CD4-positive, alpha-beta T cell treated with Interleukin-15 for 1 hour (primary cell): ENCODE data around the gene PTK7.
"Not testable (repeated sequence)": the region's sequence is repeated elsewhere in the genome, so short reads cannot be mapped to it uniquely, and the experiment has no call there.

ENCODE experiments used
- DNase-seq: peaks from one replicate; pipeline ENCODE4 v3.0.0-alpha.2; 2020

PTK7 gene

GRCh38 chr6:43055966-43056365 is 20.1 kb upstream of the PTK7 start:
- no peak for DNase-seq

DNA sequence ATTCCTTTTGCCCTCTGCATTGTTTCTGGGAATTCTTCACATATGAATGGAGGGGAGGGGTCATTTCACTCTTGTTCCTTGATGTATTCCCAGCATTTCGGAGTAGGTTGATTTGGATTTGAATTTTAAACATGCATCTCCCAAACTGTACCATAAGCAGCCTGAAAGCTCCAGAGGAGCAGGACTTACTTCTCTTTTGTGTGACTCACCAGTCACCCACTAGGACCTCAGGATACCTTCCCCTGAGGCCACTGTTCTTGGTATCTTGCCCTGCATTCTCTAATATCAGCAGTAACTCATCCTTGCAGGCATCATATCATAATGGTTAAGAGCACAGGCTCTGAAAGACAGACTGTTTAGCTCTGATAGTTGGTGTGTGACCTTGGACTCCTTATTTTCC is 17.6 kb upstream of the PTK7 start:
- DNase-seq: no peak

DNA sequence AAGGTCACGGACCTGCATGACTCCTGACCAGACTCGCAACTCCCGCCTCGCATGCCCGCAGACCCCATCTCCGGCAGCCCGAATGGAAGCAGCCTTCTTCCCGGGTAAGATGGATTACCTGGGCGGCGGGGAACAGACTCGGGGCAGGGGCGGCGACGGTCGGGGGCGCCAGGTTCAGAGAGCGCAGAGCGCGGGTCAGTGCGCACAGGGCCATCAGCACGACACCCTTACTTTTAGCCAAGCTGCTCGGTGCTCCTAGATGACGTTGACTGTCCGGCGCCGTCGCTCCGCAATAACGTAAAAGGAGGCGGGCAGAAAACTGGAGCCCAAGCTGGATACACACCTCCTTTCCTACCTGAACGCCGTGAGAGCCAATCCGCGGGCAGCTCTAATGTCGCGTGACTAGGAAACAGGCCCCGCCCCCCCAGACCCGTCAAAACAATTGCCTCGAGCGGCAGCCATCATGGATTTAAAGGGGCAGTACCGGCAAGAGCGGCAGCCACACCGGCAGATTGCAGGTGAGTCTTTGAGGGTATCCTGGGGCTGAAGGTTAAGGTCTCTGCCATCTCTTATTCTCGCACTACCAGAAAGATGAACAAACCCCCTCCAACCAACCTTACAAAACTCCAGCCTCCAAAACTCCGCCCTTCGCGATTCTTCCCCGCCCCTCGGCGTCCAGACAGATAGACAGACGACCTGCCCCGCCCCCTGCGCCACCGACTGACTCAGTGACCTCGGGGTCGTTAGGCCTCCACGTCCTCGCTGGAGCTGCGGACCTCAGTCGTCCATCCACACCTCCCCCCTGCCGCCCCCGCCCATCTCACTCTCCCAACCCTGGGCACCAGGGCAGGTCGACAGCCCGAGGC is 16.7 kb upstream of the PTK7 start, which contains the start of the genes KLC4 and MRPL2:
TSS of gene KLC4 (plus strand) at position 464 of the 866 bp plus-strand sequence. CDS start 1,705 bp downstream, outside the sequence.
TSS of gene MRPL2 (minus strand) at position 267 of the 866 bp plus-strand sequence. CDS start at position 214, 53 bp downstream.
- peak; percentile 98 for DNase-seq

GRCh38 chr6:43060034-43060754 is 15.9 kb upstream of the PTK7 start:
- no peak for DNase-seq

- DNase-seq: no peak
Observed at GRCh38 chr6:43060755-43061633, 15.1 kb upstream of the PTK7 start.

- DNase-seq: no peak
Observed at GRCh38 chr6:43061861-43062260, 14.3 kb upstream of the PTK7 start.

- no peak for DNase-seq
Observed at GRCh38 chr6:43062818-43063217, 13.3 kb upstream of the PTK7 start.

DNA sequence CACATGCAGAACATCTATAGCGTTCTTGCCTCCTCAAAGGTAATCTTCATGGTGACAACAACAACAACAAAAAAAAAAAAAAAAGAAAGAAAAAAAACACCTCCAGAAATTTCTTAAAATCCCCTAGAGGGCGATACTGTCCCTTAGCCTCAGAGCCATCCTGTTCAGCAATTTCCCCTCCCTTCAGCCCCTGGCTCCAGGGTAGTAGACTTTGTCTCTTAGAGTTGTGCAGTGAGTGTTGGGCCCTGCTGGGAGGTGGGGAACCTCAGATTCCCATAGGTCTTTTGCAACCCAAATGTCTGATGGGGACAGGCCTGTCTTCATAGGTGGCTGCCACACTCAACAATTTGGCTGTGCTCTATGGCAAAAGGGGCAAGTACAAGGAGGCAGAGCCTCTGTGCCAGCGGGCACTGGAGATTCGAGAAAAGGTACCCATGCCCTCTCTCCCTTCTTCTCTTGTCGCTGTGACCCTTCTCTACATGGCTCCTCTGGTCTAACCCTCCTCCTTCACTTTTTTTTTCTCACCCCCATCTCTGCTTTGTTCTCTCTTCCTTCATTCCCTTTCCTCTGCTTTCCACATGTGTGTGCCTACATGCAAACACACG is 6.0 kb upstream of the PTK7 start:
- no peak for DNase-seq

GRCh38 chr6:43074847-43075669 is 1.1 kb upstream of the PTK7 start:
- no peak for DNase-seq

GRCh38 chr6:43076464-43077332 is 584 bp downstream of the PTK7 start:
- no peak for DNase-seq

- DNase-seq: no peak
Observed at GRCh38 chr6:43077333-43077809, 1.3 kb downstream of the PTK7 start.

DNA sequence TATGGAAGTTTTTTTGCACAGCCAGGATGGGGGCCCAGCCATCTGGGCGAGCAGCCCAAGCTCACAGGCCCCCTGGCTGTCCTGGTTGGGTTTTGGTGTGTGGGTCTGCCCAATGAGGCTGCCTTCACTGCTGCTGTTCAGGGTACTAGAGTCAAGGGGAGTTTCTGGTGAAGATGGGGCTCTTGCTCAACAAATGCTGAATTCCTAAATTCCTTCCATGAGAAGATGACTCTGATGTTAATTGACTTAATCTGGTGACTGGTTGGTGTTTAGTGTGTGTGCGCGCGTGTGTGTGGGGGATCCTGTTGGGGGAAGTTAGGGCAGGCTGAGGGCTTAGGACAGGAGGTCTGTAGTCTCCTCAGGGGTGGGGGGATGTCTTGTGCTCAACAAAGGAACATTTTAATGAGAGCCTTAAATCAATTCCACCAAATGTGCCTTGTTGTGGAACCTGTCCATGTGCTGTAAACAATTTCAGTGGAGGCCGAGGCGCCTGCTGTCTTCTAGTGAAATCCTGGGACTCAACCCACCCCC is 1.9 kb downstream of the PTK7 start:
- no peak for DNase-seq

GRCh38 chr6:43078691-43079090 is 2.6 kb downstream of the PTK7 start:
- no peak for DNase-seq

DNA sequence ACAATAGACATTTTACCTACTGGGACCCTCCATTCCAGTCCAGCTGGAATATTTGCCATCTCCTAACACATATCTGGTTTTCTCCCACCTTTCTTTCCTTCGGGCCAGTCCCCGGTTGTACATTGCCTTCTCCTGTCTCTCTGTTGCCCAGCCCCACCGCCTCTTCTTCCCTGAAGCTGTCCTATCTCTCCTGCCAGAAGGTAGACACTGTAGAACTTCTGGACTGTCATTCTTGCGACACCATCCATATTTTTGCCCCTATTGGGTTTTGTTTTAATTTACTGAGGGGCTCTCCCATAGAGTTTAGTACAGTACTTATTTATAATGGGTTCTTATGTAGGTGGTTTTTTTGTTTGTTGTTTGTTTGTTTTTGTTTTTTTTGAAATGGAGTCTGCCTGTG is 4.9 kb downstream of the PTK7 start:
- DNase-seq: no peak

DNA sequence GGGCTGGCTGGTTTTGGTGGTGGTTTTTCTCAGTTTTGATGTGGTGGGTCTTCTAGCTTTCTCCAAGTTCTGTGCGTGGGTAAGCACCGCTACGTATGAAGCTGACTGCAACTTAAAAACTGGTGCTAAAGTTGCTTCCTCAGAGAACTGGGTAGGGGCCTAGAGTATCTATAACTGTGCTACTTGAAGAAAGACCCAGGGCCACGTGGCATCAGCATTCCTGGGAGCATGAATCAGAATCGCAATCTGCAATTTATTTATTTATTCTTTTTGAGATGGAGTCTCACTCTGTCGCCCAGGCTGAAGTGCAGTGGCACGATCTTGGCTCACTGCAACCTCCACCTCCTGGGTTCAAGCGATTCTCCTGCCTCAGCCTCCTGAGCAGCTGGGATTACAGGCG is 5.8 kb downstream of the PTK7 start:
- DNase-seq: not testable (repeated sequence)

DNA sequence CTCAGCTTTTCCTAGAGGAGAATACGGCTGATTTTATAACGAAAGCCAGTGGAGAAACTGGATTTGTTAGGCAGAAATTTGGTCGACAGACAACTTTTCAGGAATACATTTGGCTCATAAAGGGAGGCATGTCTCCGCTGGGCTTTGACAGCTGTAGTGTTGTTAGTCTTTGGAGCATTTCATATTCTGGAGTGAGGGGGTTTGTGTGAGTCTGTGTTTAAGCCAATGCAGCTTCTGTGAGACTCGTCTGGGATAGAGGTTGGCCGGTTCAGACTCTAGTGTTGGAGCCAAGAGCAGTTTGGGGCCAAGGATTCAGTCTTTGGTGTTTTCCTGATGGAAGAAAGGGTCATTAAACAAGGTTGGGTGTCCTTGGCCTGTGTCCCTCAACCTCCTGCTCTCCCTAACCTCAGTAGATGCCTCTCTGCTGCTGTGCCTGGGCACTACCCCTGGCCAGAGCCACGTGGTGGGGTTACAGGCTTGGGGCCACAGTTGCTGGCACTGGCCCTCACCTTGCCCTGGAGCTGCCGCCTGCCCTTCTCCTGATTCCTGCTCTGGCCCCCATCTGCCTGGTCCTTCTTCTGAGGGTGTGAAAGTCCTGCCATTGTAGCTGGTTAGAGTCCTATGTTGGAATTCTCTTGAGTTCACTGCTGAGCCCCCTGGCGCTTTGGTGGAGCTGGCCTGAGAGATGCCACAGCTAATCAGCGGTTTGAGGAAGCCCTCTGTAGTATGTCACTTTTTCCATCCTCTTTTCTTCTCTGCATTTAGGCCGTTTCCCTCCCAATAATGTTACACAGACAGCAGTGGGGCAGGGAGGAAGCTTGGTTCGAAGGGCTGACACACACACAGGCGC is 6.9 kb downstream of the PTK7 start:
- DNase-seq: no peak

DNA sequence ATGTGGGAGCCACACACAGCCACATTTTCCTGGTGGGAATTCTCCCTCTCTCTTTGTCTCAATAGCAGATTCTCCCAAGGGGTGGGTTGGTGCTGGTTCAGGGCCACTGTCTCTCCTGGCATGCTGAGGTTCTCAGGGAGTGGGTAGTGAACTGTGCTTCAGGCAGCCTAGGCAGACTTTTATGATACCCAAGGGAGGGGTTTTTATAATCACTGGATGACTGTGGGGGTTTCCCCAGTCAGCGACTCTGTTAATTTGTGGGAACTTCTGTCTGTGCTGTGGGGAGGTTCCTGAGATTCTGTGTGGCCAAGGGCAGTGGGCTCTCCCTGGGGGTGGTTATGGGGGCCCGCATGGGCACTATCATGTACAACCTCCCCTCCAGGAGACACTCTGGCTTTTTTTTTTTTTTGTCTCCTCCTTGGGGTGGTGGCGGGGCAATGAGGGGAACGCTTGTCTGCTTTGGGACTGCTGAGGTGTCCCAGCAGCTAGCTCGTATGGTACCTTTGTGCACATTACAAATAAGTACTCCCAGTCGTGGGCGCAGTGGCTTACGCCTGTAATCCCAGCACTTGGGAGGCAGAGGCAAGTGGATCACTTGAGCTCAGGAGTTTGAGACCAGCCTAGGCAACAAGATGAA is 10.0 kb downstream of the PTK7 start:
- no peak for DNase-seq

- no peak for DNase-seq
Observed at GRCh38 chr6:43088654-43089056, 12.5 kb downstream of the PTK7 start.

GRCh38 chr6:43089467-43089866 is 13.4 kb downstream of the PTK7 start:
- DNase-seq: no peak
